Measurements from ENCODE around the gene ZBTB7B.
A peak's percentile ranks its signal among the peaks of the same experiment; 100 is the strongest.

Gene ZBTB7B

DNA sequence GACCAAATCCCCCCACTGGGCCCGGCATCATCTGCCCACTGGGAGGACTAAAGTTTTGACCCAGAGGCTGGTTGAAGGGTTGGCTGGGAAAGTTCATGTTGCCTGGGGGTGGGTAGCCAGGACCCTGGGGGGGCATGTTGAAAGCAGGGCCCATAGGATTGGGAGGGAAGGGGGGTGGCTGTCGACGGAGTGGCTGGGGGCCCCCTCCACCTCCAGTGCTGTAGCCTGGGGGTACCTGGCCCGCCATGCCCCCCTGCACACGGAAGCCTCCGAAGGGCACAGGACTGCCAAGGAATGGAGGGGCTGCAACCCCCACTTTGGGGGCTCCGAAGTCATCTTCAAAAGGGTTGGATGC, 43.2 kb upstream of the ZBTB7B start:
- Histone ChIP-seq H3K36me3 (ENCODE audit: control insufficient read depth in 2 of 2, insufficient read depth in 1 of 2, low read length in 2 of 2) (peaks cover 3 to 38% of the 10 kb centered on the region in 2 experiments), H3K4me3 (ENCODE audit: low read depth, low read length) (no peak overlapping the region), H3K27ac (ENCODE audit: extremely low read depth, low read depth, low read length) (no peak overlapping the region), H3K9me3 (ENCODE audit: control insufficient read depth, insufficient read depth, low read depth, low read length) (no peaks in the 10 kb centered on the region), H3K4me1 (ENCODE audit: control insufficient read depth, insufficient read depth, low read length) (peaks cover 10% of the 10 kb centered on the region)
- ChIA-PET CTCF (interaction anchor here (0.7 kb wide), 1 partner anchor 55 kb away, joined by 3 read pairs; no protein-coding TSS in a partner anchor), POLR2A (no interaction called here)
- TF ChIP-seq GLIS2 (tag by site-specific recombination; IDR thresholded peaks at IDR 0.05): 0 out of 2 replicates have a peak, but pooled peaks have one; percentile 39
- TF ChIP-seq, protein P1, sequence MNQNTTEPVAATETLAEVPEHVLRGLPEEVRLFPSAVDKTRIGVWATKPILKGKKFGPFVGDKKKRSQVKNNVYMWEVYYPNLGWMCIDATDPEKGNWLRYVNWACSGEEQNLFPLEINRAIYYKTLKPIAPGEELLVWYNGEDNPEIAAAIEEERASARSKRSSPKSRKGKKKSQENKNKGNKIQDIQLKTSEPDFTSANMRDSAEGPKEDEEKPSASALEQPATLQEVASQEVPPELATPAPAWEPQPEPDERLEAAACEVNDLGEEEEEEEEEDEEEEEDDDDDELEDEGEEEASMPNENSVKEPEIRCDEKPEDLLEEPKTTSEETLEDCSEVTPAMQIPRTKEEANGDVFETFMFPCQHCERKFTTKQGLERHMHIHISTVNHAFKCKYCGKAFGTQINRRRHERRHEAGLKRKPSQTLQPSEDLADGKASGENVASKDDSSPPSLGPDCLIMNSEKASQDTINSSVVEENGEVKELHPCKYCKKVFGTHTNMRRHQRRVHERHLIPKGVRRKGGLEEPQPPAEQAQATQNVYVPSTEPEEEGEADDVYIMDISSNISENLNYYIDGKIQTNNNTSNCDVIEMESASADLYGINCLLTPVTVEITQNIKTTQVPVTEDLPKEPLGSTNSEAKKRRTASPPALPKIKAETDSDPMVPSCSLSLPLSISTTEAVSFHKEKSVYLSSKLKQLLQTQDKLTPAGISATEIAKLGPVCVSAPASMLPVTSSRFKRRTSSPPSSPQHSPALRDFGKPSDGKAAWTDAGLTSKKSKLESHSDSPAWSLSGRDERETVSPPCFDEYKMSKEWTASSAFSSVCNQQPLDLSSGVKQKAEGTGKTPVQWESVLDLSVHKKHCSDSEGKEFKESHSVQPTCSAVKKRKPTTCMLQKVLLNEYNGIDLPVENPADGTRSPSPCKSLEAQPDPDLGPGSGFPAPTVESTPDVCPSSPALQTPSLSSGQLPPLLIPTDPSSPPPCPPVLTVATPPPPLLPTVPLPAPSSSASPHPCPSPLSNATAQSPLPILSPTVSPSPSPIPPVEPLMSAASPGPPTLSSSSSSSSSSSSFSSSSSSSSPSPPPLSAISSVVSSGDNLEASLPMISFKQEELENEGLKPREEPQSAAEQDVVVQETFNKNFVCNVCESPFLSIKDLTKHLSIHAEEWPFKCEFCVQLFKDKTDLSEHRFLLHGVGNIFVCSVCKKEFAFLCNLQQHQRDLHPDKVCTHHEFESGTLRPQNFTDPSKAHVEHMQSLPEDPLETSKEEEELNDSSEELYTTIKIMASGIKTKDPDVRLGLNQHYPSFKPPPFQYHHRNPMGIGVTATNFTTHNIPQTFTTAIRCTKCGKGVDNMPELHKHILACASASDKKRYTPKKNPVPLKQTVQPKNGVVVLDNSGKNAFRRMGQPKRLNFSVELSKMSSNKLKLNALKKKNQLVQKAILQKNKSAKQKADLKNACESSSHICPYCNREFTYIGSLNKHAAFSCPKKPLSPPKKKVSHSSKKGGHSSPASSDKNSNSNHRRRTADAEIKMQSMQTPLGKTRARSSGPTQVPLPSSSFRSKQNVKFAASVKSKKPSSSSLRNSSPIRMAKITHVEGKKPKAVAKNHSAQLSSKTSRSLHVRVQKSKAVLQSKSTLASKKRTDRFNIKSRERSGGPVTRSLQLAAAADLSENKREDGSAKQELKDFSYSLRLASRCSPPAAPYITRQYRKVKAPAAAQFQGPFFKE (tag by site-specific recombination; IDR thresholded peaks at IDR 0.05; ENCODE audit: borderline replicate concordance): no peak

DNA sequence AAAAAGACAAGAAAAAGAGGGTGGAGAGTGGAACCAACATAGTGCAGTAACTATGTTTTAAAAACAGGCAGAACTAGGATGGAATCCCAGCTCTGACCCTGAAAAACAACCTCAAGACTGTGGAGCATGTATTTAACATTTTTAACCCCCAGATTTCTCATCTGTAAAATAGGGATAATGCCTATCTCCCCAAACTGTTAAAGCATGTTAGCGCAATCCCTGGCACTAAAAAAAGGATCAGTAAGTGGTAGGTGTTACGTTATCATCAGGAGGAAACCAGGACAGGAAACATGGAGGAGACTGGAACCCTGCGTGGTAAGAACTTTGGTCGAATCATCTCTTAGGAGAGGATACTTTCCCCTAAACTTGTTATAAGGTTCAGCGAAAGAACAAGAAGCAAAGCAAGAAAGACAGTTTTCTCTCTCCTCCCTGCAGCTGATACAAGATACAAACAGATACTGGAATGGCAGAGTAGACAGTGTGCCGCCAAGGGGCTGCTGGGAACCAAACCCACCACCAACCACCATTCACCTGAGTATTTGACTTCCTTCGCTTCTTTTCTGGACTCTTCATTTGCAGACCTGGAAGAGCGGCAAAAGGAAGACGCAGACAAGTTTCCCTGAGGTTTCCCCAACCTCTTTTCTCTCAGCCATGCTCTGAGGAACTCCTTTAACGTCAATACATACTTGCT, 42.0 kb upstream of the ZBTB7B start:
- CTCF ChIA-PET: interaction anchor here (0.6 to 2.5 kb wide), 10 partner anchors 9 to 57 kb away, joined by 3 to 16 read pairs (median 5); partner anchors contain the start of genes FLAD1, LENEP and PMVK
- TF ChIP-seq, protein P2, sequence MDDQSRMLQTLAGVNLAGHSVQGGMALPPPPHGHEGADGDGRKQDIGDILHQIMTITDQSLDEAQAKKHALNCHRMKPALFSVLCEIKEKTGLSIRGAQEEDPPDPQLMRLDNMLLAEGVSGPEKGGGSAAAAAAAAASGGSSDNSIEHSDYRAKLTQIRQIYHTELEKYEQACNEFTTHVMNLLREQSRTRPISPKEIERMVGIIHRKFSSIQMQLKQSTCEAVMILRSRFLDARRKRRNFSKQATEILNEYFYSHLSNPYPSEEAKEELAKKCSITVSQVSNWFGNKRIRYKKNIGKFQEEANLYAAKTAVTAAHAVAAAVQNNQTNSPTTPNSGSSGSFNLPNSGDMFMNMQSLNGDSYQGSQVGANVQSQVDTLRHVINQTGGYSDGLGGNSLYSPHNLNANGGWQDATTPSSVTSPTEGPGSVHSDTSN (CRISPR knock-in tag; IDR thresholded peaks at IDR 0.05): no peak
- TF ChIP-seq ZNF664 (tag by site-specific recombination; IDR thresholded peaks at IDR 0.05) (no peak), PRDM1 (tag by site-specific recombination; IDR thresholded peaks at IDR 0.05) (peak; percentile 62)
- Histone ChIP-seq H3K4me1 (ENCODE audit: control insufficient read depth, insufficient read depth, low read length) (peaks cover 10% of the 10 kb centered on the region), H3K27ac (ENCODE audit: extremely low read depth, low read depth, low read length) (peak overlapping the region; percentile 94), H3K36me3 (ENCODE audit: control insufficient read depth in 2 of 2, insufficient read depth in 1 of 2, low read length in 2 of 2) (peaks cover 3 to 49% of the 10 kb centered on the region in 2 experiments), H3K9me3 (ENCODE audit: control insufficient read depth, insufficient read depth, low read depth, low read length) (no peaks in the 10 kb centered on the region), H3K4me3 (ENCODE audit: low read depth, low read length) (peak overlapping the region; percentile 90)
- POLR2A ChIA-PET: interaction anchor here (0.7 to 2.9 kb wide), 10 partner anchors 9 to 492 kb away, joined by 3 to 69 read pairs (median 5); partner anchors contain the start of genes FLAD1, PMVK and SHC1

DNA sequence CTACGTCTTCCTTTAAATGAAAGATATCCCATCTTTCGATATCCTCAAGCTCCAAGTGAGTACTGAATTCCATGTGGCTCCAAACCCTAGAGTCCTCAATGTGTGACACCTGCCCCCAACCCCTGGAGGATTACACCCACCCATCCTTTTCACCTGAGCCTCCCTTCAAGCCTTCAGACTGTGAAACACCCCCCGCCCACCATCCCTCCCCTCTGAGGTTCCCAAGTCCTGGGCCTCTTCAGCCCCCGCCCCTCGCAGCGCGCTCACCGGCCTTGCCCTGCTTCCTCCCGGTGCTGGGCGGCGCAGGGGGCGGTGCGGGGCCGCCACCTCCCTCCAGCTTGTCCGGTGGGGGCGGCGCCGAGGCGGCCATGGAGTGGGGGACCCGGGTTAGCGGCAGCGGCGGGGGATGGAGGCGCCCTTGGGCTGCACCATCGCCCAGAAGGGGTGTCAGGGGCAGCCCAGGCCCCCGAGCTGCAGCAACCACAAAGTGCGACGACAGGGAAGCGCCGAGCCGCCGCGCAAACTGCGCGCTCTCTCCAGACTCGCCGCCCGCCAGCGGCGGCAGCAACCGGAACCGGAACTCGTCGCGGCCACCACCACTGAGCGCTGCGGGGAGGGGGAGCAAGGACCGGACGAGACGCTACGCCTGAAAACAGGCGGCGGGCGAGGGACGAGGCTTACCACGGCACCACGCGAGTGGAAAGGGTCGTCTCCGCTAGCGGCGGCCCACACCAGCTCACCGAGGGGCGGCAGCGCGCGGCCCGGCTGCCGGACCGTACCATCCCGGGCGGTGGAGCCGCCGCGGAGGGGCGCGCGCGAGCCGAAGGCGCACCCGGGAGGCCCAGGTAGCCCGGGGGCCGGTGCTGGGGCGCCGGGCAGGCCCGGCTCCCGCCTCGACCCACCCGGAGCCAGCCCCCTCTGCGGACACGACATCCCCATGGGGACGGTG, 41.1 kb upstream of the ZBTB7B start, which contains the start of gene PYGO2:
TSS of gene PYGO2 (minus strand) at position 576 of the 949 bp plus-strand sequence. CDS start at position 370, 206 bp downstream.
- CTCF ChIA-PET: interaction anchor here (0.6 to 2.5 kb wide), 19 partner anchors 8 to 1401 kb away, joined by 3 to 16 read pairs (median 3); partner anchors contain the start of genes FLAD1, LENEP and PMVK
- POLR2A ChIA-PET: interaction anchor here (0.6 to 2.9 kb wide), 12 partner anchors 10 to 123 kb away, joined by 3 to 69 read pairs (median 4); partner anchors contain the start of genes FLAD1, PMVK and SHC1
- Histone ChIP-seq H3K4me3 (ENCODE audit: low read depth, low read length) (peak within 1 kb of the TSS; percentile 90), H3K36me3 (ENCODE audit: control insufficient read depth in 2 of 2, insufficient read depth in 1 of 2, low read length in 2 of 2) (peaks cover 3 to 58% of the 10 kb centered on the region in 2 experiments), H3K27ac (ENCODE audit: extremely low read depth, low read depth, low read length) (peak within 1 kb of the TSS; percentile 94), H3K4me1 (ENCODE audit: control insufficient read depth, insufficient read depth, low read length) (peaks cover 9% of the 10 kb centered on the region), H3K9me3 (ENCODE audit: control insufficient read depth, insufficient read depth, low read depth, low read length) (no peaks in the 10 kb centered on the region)
- TF ChIP-seq, protein P3, sequence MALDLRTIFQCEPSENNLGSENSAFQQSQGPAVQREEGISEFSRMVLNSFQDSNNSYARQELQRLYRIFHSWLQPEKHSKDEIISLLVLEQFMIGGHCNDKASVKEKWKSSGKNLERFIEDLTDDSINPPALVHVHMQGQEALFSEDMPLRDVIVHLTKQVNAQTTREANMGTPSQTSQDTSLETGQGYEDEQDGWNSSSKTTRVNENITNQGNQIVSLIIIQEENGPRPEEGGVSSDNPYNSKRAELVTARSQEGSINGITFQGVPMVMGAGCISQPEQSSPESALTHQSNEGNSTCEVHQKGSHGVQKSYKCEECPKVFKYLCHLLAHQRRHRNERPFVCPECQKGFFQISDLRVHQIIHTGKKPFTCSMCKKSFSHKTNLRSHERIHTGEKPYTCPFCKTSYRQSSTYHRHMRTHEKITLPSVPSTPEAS (tag by site-specific recombination; IDR thresholded peaks at IDR 0.05): no peak
- no peak for TF ChIP-seq ZNF571 (tag by site-specific recombination; IDR thresholded peaks at IDR 0.05)
- TF ChIP-seq, protein P4, sequence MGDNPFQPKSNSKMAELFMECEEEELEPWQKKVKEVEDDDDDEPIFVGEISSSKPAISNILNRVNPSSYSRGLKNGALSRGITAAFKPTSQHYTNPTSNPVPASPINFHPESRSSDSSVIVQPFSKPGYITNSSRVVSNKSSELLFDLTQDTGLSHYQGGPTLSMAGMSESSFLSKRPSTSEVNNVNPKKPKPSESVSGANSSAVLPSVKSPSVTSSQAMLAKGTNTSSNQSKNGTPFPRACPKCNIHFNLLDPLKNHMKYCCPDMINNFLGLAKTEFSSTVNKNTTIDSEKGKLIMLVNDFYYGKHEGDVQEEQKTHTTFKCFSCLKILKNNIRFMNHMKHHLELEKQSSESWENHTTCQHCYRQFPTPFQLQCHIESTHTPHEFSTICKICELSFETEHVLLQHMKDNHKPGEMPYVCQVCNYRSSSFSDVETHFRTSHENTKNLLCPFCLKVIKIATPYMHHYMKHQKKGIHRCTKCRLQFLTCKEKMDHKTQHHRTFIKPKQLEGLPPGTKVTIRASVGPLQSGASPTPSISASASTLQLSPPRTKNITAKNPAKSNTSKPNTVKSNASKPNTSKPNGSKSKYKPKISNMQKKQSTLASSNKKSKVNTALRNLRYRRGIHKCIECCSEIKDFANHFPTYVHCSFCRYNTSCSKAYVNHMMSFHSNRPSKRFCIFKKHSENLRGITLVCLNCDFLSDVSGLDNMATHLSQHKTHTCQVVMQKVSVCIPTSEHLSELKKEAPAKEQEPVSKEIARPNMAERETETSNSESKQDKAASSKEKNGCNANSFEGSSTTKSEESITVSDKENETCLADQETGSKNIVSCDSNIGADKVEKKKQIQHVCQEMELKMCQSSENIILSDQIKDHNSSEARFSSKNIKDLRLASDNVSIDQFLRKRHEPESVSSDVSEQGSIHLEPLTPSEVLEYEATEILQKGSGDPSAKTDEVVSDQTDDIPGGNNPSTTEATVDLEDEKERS (tag by site-specific recombination; IDR thresholded peaks at IDR 0.05): no peak
- peak; percentile 59; the same call in 1 of the 2 replicates for TF ChIP-seq ZNF324 (tag by site-specific recombination; IDR thresholded peaks at IDR 0.05)
- no peak for TF ChIP-seq ZNF416 (tag by site-specific recombination; IDR thresholded peaks at IDR 0.05)
- no peak for TF ChIP-seq ZFP41 (tag by site-specific recombination; IDR thresholded peaks at IDR 0.05; ENCODE audit: borderline replicate concordance)
- TF ChIP-seq ZNF521 (tag by site-specific recombination; IDR thresholded peaks at IDR 0.05): no peak
- no peak for TF ChIP-seq PRDM1 (tag by site-specific recombination; IDR thresholded peaks at IDR 0.05)
- peak; percentile 90 for TF ChIP-seq ZNF660 (tag by site-specific recombination; IDR thresholded peaks at IDR 0.05)

Measured in HEK293 (cell line).